CD14-positive monocyte (primary cell): ENCODE results near the gene PCDHGA7. TPM values are rescaled to one million over a fixed set of nuclear protein-coding genes. Genes with fewer than 3 reads are reported as not detected.
A peak's percentile ranks its signal among the peaks of the same experiment; 100 is the strongest.
"Not testable (repeated sequence)": the region's sequence is repeated elsewhere in the genome, so short reads cannot be mapped to it uniquely, and the experiment has no call there.

Experiments used
- DNase-seq, 3 donors: peaks; one replicate each; pipeline ENCODE4 v3.0.0-alpha.2; 2011 to 2022
- H2AFZ ChIP-seq: 2 replicates; pipeline ENCODE4 v1.6.0; 2012; ENCODE audit warnings: mild to moderate bottlenecking, low read depth, low read length, inconsistent platforms; ENCODE audit not compliant: insufficient read depth, poor library complexity, severe bottlenecking
- H3K27ac ChIP-seq, 2 donors: 1 replicate in 1 of 2; 2 replicates in 1 of 2; pipeline ENCODE4 v1.5.1; 2012 to 2013; ENCODE audit warnings: low read length in 2 of 2, control low read depth in 1 of 2, inconsistent platforms in 1 of 2, low read depth in 1 of 2, mild to moderate bottlenecking in 1 of 2
- H3K27me3 ChIP-seq, 2 donors: one replicate each; pipeline versions ENCODE4 v1.6.0 to v1.6.1; 2011 to 2013; ENCODE audit warnings: low read length in 2 of 2; ENCODE audit not compliant: control insufficient read depth in 2 of 2, insufficient read depth in 2 of 2
- H3K36me3 ChIP-seq, 2 donors: replicated peaks in 1 of 2; 1 replicate in 1 of 2; 2 replicates in 1 of 2; pipeline versions ENCODE4 v1.5.1 to v1.6.1; 2012 to 2013; ENCODE audit warnings: low read length in 2 of 2, control low read depth in 1 of 2, inconsistent platforms in 1 of 2, mild to moderate bottlenecking in 1 of 2; ENCODE audit not compliant: insufficient read depth in 2 of 2, control insufficient read depth in 1 of 2
- H3K4me1 ChIP-seq, 2 donors: 1 replicate in 1 of 2; 2 replicates in 1 of 2; pipeline versions ENCODE4 v1.5.1 to v1.6.1; 2012 to 2013; ENCODE audit warnings: low read length in 2 of 2, control low read depth in 1 of 2, inconsistent platforms in 1 of 2, mild to moderate bottlenecking in 1 of 2, moderate library complexity in 1 of 2; ENCODE audit not compliant: insufficient read depth in 2 of 2, control insufficient read depth in 1 of 2
- H3K4me2 ChIP-seq: replicated peaks from 2 replicates; pipeline ENCODE3; 2012; ENCODE audit warnings: low read length, moderate library complexity, mild to moderate bottlenecking; ENCODE audit not compliant: poor library complexity, severe bottlenecking; ENCODE audit errors: extremely low read depth
- H3K4me3 ChIP-seq, 3 experiments: fragments of 200-600 bp in 1 of 3; sonication (generic) in 1 of 3; replicated peaks in 1 of 3; 1 replicate in 2 of 3; 2 replicates in 1 of 3; pipeline ENCODE4 v1.5.1; 2011 to 2013; ENCODE audit warnings: low read length in 3 of 3, mild to moderate bottlenecking in 3 of 3, control low read depth in 2 of 3, low read depth in 2 of 3, inconsistent platforms in 1 of 3, moderate library complexity in 1 of 3
- H3K79me2 ChIP-seq: 2 replicates; pipeline ENCODE4 v1.6.0; 2012; ENCODE audit warnings: mild to moderate bottlenecking, control low read depth, inconsistent platforms, low read length, moderate library complexity; ENCODE audit not compliant: insufficient read depth
- H3K9ac ChIP-seq: 2 replicates; pipeline ENCODE4 v1.6.0; 2017; ENCODE audit warnings: low read length, mild to moderate bottlenecking; ENCODE audit not compliant: insufficient read depth, poor library complexity, severe bottlenecking
- H3K9me3 ChIP-seq, 2 donors: replicated peaks in 1 of 2; 1 replicate in 1 of 2; 2 replicates in 1 of 2; pipeline versions ENCODE4 v1.5.1 to v1.6.1; 2012 to 2013; ENCODE audit warnings: low read length in 2 of 2, control low read depth in 1 of 2; ENCODE audit not compliant: control insufficient read depth in 1 of 2, insufficient read depth in 1 of 2
- H4K20me1 ChIP-seq: 2 replicates; pipeline ENCODE4 v1.6.0; 2012; ENCODE audit warnings: mild to moderate bottlenecking, low read length, control low read depth, moderate library complexity; ENCODE audit not compliant: insufficient read depth
- H3K27ac Mint-ChIP-seq, 7 donors: one replicate each; pipeline ENCODE4 v1.8.0; 2020; ENCODE audit warnings: mild to moderate bottlenecking in 7 of 7, mixed read lengths in 7 of 7, moderate library complexity in 6 of 7, inconsistent platforms in 2 of 7
- H3K27me3 Mint-ChIP-seq, 3 donors: one replicate each; pipeline ENCODE4 v1.8.0; 2021 to 2022; ENCODE audit warnings: low read depth in 3 of 3, mild to moderate bottlenecking in 3 of 3, mixed read lengths in 3 of 3, moderate library complexity in 3 of 3, inconsistent platforms in 1 of 3
- H3K36me3 Mint-ChIP-seq, 2 donors: one replicate each; pipeline ENCODE4 v1.8.0; 2020; ENCODE audit warnings: mixed read lengths in 2 of 2, inconsistent platforms in 1 of 2, mild to moderate bottlenecking in 1 of 2
- H3K4me1 Mint-ChIP-seq: one replicate; pipeline ENCODE4 v1.8.0; 2020; ENCODE audit warnings: mild to moderate bottlenecking, mixed read lengths
- H3K4me3 Mint-ChIP-seq, 2 donors: one replicate each; pipeline ENCODE4 v1.8.0; 2020; ENCODE audit warnings: mild to moderate bottlenecking in 2 of 2, mixed read lengths in 2 of 2, moderate library complexity in 1 of 2
- H3K9me3 Mint-ChIP-seq, 7 donors: one replicate each; pipeline ENCODE4 v1.8.0; 2020 to 2022; ENCODE audit warnings: mixed read lengths in 7 of 7, mild to moderate bottlenecking in 6 of 7, moderate library complexity in 6 of 7, inconsistent platforms in 2 of 7
- CTCF ChIP-seq: fragments of 200-600 bp; IDR thresholded peaks from one replicate; pipeline ENCODE4 v1.8.0; 2022; ENCODE audit warnings: antibody characterized with exemption, mild to moderate bottlenecking
- WGBS: methylation state at CpG from one replicate; pipeline ENCODE4 v1.1.5; 2013; ENCODE audit warnings: missing lambda C conversion rate; ENCODE audit not compliant: insufficient coverage; 5-methylcytosine and 5-hydroxymethylcytosine counted together
- intact Hi-C, 2 donors: fragments of 100-400 bp; cut with micrococcal nuclease; formaldehyde crosslinking; loops; one replicate each; pipeline versions ENCODE4 v1.15.0 to v1.15.1; 2023
- polyA plus RNA-seq, 3 donors: library from polyadenylated mRNA; depleted of rRNA in 1 of 3; unstranded in 2 of 3; stranded (reverse) in 1 of 3; fragments of 300-500 nt in 2 of 3; fragments of >200 nt in 1 of 3; fragmentation: Illumina TruSeq in 2 of 3; gene quantifications; 1 replicate in 2 of 3; 2 replicates in 1 of 3; pipeline ENCODE4 v1.2.3, GENCODE V29; 2012 to 2021

The PCDHGA7 gene
- polyA plus RNA-seq, 3 donors: not detected

- Histone ChIP-seq H2AFZ (peak within 1 kb of the TSS; percentile 80), H3K9me3 (peaks cover 40 to 64% of the 10 kb centered on the region in 2 donors), H3K27me3 (peaks cover 82 to 100% of the 10 kb centered on the region in 2 donors), H3K4me3 (peak within 1 kb of the TSS; percentile 20 to 74 (median 44)), H3K4me1 (peaks cover 31 to 32% of the 10 kb centered on the region in 2 donors), H3K4me2 (peak within 1 kb of the TSS; percentile 70)
- peak; percentile 77 for TF ChIP-seq CTCF
- 7% methylated on average over 40 of the region's 47 CpGs for WGBS
- H3K36me3 ChIP-seq, H3K27ac Mint-ChIP-seq, H3K9ac ChIP-seq, H3K27ac ChIP-seq, H4K20me1 ChIP-seq, H3K79me2 ChIP-seq: not testable (repeated sequence)
- DNase-seq: peak; percentile 56 to 69 (median 57)
- peaks cover 16 to 75% (median 58%) of the 10 kb centered on the region in 7 donors for H3K9me3 Mint-ChIP-seq
- intact Hi-C loops: loop anchor here in 1 of 2 donors (5.0 kb wide), 1 partner anchor 105 kb away; no protein-coding TSS in a partner anchor
- peak within 1 kb of the TSS; percentile 84 to 93 for H3K4me3 Mint-ChIP-seq
- peaks cover 83 to 88% (median 88%) of the 10 kb centered on the region in 3 donors for H3K27me3 Mint-ChIP-seq
- peaks cover 47% of the 10 kb centered on the region for H3K4me1 Mint-ChIP-seq
- peaks cover 16 to 39% of the 10 kb centered on the region in 2 donors for H3K36me3 Mint-ChIP-seq
These were observed 35.1 kb downstream of the PCDHGA7 start, which contains the start of gene PCDHGB7 for GRCh38 chr5:141417494-141418172. Gene PCDHGB7, plus strand, starts transcription at chr5:141417677. Its CDS starts 183 bp downstream, at chr5:141417860.

- Histone ChIP-seq H3K36me3 (no peaks in the 10 kb centered on the region), H3K4me2 (no peak overlapping the region), H2AFZ (no peak overlapping the region), H3K9ac (no peak overlapping the region), H3K27ac (no peak overlapping the region), H3K4me1 (peaks cover 19 to 21% of the 10 kb centered on the region in 2 donors), H3K4me3 (no peak overlapping the region), H4K20me1 (no peaks in the 10 kb centered on the region), H3K9me3 (peaks cover 41 to 59% of the 10 kb centered on the region in 2 donors), H3K79me2 (no peaks in the 10 kb centered on the region), H3K27me3 (peaks cover 81 to 100% of the 10 kb centered on the region in 2 donors)
- no peak for TF ChIP-seq CTCF
- no peak for DNase-seq
- Mint-ChIP-seq H3K27me3 (peaks cover 78 to 88% (median 86%) of the 10 kb centered on the region in 3 donors), H3K9me3 (peaks cover 19 to 71% (median 60%) of the 10 kb centered on the region in 7 donors), H3K4me1 (peaks cover 36% of the 10 kb centered on the region), H3K27ac (peak overlapping the region in 1 of 7 donors; percentile 80), H3K36me3 (peaks cover 12 to 37% of the 10 kb centered on the region in 2 donors), H3K4me3 (peak overlapping the region in 1 of 2 donors; percentile 93)
- intact Hi-C loops: loop anchor here in 1 of 2 donors (5.0 kb wide), 1 partner anchor 103 kb away; no protein-coding TSS in a partner anchor
- 46% methylated on average over 74 of the region's 74 CpGs for WGBS
These were observed 36.7 kb downstream of the PCDHGA7 start for GRCh38 chr5:141419074-141419880.
